ENCODE data around the gene KCNN3.

The KCNN3 gene

DNA sequence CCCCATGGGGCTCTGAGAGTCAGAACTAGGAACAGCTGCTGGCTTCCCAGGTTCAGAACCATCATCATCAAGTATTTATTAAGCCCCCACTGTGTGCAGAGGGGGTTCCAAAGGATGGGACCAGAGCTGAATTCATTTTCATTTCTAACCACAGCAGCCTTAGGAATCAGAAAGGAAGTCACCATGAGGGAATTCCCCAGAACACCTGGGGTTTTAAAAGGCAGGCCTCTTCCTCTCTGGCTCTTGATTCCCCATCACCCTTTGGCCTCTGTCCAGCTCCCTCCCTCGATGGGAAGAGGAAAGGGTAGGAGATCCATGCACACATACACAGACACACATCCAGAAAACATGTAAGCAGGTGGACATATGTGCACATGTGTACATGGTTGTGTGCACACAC, 1.3 kb upstream of the KCNN3 start:
- Histone ChIP-seq H3K4me3 (no peak overlapping the region), H3K27ac (no peak overlapping the region)
- TF ChIP-seq, protein P1, sequence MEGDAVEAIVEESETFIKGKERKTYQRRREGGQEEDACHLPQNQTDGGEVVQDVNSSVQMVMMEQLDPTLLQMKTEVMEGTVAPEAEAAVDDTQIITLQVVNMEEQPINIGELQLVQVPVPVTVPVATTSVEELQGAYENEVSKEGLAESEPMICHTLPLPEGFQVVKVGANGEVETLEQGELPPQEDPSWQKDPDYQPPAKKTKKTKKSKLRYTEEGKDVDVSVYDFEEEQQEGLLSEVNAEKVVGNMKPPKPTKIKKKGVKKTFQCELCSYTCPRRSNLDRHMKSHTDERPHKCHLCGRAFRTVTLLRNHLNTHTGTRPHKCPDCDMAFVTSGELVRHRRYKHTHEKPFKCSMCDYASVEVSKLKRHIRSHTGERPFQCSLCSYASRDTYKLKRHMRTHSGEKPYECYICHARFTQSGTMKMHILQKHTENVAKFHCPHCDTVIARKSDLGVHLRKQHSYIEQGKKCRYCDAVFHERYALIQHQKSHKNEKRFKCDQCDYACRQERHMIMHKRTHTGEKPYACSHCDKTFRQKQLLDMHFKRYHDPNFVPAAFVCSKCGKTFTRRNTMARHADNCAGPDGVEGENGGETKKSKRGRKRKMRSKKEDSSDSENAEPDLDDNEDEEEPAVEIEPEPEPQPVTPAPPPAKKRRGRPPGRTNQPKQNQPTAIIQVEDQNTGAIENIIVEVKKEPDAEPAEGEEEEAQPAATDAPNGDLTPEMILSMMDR (IDR thresholded peaks at IDR 0.05): no peak
- no peak for DNase-seq (ENCODE audit: low spot score)

DNA sequence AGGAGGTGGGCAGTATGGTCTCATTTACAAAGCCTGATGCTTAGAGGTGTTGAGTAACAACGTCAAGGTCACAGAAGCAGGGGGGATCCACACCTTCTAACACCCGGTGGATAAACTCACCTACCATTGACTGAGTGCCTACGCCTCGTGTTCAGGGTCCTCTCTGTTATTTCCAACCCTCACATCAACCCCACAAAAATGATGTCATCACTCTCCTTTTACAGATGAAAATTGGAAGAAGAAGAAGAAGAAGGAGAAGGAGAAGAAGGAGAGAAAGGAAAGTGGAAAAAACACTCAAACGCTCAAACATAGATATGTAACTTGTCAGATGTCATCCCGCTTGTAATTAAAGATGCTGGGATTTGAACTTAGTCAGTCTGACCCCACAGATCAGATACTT, 653 bp upstream of the KCNN3 start:
- DNase-seq (ENCODE audit: low spot score): no peak
- peak overlapping the region; percentile 69 for H3K4me3 ChIP-seq
- TF ChIP-seq, protein P1 (IDR thresholded peaks at IDR 0.05): no peak
- no peak overlapping the region for H3K27ac ChIP-seq

DNA sequence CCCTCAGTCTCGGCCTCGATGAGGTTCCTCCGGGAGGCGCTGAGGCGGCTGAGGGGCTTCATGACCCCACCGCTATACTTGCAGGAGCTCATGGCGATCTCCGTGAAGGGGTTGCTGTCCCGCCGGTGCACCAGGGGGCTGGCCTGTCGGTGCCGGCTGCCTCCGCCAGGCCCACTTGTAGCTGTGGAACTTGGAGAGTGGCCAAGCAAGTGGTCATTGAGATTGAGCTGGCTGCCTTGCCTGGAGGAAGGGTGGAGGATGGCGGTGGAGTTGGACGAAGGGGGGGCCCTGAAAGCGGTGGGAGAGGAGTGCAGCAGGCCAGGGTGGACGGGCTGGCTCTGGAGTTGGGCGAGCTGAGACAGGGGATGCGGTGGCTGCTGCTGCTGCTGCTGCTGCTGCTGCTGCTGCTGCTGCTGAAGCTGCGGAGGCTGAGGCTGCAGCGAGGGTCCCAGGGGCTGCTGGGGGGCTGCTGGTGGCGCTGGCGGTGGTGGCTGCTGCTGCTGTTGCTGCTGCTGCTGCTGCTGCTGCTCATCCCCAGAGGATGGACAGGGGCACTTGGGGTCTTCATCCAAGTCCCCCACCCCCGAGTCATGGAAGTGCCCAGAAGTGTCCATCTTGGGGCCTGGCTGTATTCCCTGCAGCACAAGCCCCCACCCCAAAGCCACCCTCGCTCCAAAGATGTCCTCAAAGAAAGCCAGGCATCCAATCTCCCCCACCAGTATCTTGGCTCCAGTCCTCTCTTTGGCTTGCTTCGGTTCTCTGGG, 548 bp downstream of the KCNN3 start:
- peak overlapping the region; percentile 69 for H3K4me3 ChIP-seq
- peak overlapping the region in 1 of 2 donors; percentile 41 for H3K27ac ChIP-seq
- DNase-seq (ENCODE audit: low spot score): no peak
- TF ChIP-seq, protein P1 (IDR thresholded peaks at IDR 0.05): no peak

DNA sequence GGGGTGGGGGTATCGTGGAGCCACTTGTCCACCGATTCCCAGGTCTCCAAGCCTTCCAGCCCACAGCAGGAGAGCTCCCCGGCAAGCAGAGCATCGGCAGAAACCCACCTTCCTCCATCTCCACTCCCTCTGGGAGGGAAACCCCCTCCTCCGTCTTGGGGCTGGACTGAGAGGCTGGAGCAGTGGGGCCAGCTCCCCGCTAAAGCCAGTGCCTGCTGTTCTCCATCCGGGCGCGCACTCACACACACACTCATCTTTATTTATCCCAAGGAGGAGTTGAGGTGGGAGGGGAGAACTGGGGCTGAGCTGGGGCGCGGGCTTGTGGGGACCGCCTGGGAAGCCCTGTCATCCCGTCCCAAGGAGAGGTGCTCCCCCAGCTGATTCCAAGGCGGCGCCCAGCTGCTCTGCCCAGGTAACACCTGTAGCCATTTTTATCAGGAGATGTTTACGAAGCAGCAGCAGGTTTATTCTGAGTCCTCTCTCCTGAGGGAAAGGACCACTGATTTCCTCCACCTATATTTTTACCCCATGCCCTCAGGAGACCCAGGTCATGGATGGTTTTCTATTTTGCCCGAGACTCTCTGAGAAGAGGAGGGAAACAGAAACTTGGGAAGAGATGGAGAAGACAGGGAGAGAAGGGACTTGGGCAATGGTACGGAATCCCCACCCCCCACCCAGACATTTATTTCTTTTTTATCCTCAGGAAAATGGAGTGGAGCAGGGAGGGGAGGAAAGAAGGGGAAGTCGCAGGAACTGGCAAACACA, 2.1 kb downstream of the KCNN3 start:
- no peak for DNase-seq (ENCODE audit: low spot score)
- H3K4me3 ChIP-seq: peak overlapping the region; percentile 69
- no peak overlapping the region for H3K27ac ChIP-seq
- TF ChIP-seq, protein P1 (IDR thresholded peaks at IDR 0.05): no peak

DNA sequence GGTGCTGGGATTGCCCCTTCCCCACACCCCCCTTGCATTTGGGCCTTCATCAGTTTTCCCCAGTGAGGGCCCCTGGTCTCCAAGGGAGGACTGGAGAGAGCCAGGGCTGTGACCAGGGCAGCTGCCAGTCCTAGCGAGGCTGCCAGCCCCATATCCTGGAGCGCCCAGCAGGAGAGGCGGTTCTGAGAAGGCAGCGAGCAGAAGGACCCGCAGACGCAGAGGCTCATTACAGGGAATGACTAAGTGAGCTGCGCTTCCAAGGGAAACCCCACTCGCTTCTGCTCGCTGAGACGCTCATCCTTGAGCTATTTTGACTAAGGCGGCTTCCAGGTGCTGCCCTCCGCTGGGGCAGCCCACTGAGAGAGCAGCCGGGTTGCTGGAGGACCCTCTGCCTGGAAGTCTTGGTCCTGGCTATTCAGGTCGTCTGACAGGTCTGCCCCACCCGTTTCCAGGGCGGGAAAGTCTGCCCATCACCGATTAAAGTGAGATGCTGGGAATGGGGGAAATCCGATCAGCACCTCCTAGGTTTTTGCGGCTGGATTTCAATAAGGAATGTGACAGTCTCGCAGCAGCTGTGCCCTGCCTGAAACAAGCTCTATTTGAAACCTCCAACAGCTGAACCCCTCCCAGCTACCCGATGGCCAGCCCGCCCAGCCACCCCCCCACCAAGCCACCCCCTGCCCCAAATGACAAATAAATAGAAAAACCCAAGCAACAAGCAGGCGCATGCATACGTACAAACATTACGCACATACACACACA, 2.8 kb downstream of the KCNN3 start:
- no peak for DNase-seq (ENCODE audit: low spot score)
- TF ChIP-seq, protein P1 (IDR thresholded peaks at IDR 0.05): no peak
- Histone ChIP-seq H3K4me3 (peak overlapping the region; percentile 69), H3K27ac (no peak overlapping the region)

DNA sequence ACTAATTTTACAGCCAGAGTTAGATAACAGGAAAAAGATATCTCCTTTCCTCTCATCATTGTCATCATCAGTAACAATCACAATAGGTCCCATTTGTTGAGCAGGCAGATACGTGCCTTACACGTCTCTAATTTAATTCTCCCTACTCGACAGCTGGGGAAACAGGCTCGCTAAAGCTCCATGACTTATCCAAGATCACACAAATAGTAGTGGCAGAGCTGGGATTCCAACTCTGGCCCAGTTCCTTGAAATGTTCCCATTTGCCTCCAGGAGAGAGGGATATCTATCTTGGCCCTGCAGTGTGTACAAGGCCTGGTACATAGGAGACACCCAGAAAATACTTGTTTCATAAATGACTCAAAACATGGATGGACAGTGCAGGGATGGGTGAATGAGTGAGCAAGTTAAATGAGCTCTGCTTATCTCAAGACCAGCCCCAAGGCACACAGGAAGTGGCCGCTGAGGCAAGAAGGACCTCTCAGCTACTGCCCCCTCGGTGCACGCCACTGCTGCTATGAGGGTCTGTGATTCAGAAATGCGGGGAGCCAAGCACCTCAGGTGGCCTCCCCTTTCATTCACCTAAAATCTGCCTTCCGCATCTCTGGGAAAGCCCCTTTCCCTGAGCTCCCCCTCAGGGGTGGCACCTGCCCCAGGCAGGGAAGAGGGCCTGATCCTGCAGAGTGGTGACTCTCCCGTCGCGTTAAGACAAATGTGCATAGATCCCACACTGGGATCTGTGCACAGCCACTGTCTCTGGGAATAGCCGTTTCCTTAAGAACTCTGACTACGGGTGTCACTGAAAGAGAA, 3.6 kb downstream of the KCNN3 start:
- H3K27ac ChIP-seq: no peak overlapping the region
- TF ChIP-seq, protein P1 (IDR thresholded peaks at IDR 0.05): no peak

More for the DNA sequence above, 3.6 kb downstream of the KCNN3 start:
- no peak for DNase-seq (ENCODE audit: low spot score)
- peak overlapping the region; percentile 4 for H3K4me3 ChIP-seq
